Adrenal gland (tissue), 12 donors: Measurements from ENCODE around the gene NRXN3. TPM values are rescaled to one million over a fixed set of nuclear protein-coding genes. Genes with fewer than 3 reads are reported as not detected.
A peak's percentile ranks its signal among the peaks of the same experiment; 100 is the strongest.

Source experiments
- DNase-seq, 7 donors: peaks; one replicate each; pipeline ENCODE4 v3.0.0-alpha.2; 2019 to 2020
- H3K27ac ChIP-seq, 5 donors: fragments of 200-600 bp; sonication (generic) in 4 of 5; 1 replicate in 3 of 5; 2 replicates in 2 of 5; pipeline versions ENCODE4 v1.5.1 to v1.8.0; 2016 to 2020; ENCODE audit warnings: mild to moderate bottlenecking in 1 of 5
- H3K27me3 ChIP-seq: fragments of 200-600 bp; 2 replicates; pipeline ENCODE4 v1.8.0; 2021
- H3K36me3 ChIP-seq, 2 donors: fragments of 200-600 bp; replicated peaks in 1 of 2; 1 replicate in 1 of 2; 2 replicates in 1 of 2; pipeline versions ENCODE4 v1.5.1 to v1.8.0; 2018 to 2022
- H3K4me1 ChIP-seq, 2 donors: fragments of 200-600 bp; replicated peaks in 1 of 2; 1 replicate in 1 of 2; 2 replicates in 1 of 2; pipeline versions ENCODE4 v1.5.1 to v1.8.0; 2018 to 2021
- H3K4me3 ChIP-seq, 4 donors: fragments of 200-600 bp; sonication (generic) in 3 of 4; one replicate each; pipeline ENCODE4 v1.5.1; 2016 to 2018
- H3K9me3 ChIP-seq, 3 donors: fragments of 200-600 bp; sonication (generic) in 1 of 3; replicated peaks in 1 of 3; 1 replicate in 2 of 3; 2 replicates in 1 of 3; pipeline versions ENCODE4 v1.5.1 to v1.8.0; 2016 to 2021
- CTCF ChIP-seq, 6 experiments: fragments of 450-650 bp in 4 of 6; fragments of 200-600 bp in 2 of 6; sonication (generic) in 1 of 6; IDR thresholded peaks; 1 replicate in 5 of 6; 2 replicates in 1 of 6; pipeline versions ENCODE4 v1.5.1 to v1.8.0; 2016 to 2021; ENCODE audit warnings: antibody characterized with exemption in 6 of 6, mild to moderate bottlenecking in 2 of 6, moderate library complexity in 1 of 6
- POLR2A ChIP-seq, 2 donors: fragments of 450-650 bp; IDR thresholded peaks; one replicate each; pipeline ENCODE4 v1.6.1; 2017; ENCODE audit warnings: antibody characterized with exemption in 2 of 2, mild to moderate bottlenecking in 2 of 2, moderate library complexity in 1 of 2
- WGBS, 4 donors: extraction: QIAGEN DNeasy Blood & Tissue Kit in 2 of 4; methylation state at CpG; one replicate each; pipeline versions ENCODE4 v1.1.5 to v1.1.7; 2013 to 2017; 5-methylcytosine and 5-hydroxymethylcytosine counted together
- intact Hi-C, 2 donors: fragments of 100-400 bp; cut with DNase I; formaldehyde crosslinking; loops; one replicate each; pipeline versions ENCODE4 v1.14.1 to v1.15.0; 2022 to 2023
- polyA plus RNA-seq, 3 donors: library from polyadenylated mRNA; stranded (reverse); fragments of 200-250 nt in 2 of 3; fragments of 350-450 nt in 1 of 3; fragmentation: Illumina TruSeq in 1 of 3; extraction: RNeasy Lipid Tissue Mini Kit (QIAGEN cat#74804) in 1 of 3; gene quantifications; one replicate each; pipeline ENCODE4 v1.2.3, GENCODE V29; 2013 to 2014
- total RNA-seq, 9 donors: library from RNA; depleted of rRNA in 4 of 9; stranded (reverse); fragments of >200 nt in 4 of 9; fragments of 120-200 nt in 1 of 9; fragmentation: NEBNext Ultra II Directional in 1 of 9; extraction: Animal tissue kit (Norgen Biotek cat#: 25700) in 1 of 9; gene quantifications; one replicate each; pipeline versions ENCODE4 v1.1.0 to v1.2.4, GENCODE V29; 2013 to 2023
- donor health status: healthy with polysubstance abuse.
- donor health status: Bipolar disorder and iron deficiency.
- donor health status: DM: yes; HTN: yes; CAD: no.
- donor health status: DM: no; HTN: no; CAD: no.
- donor health status: DM: no; HTN: no; CAD: no.
- donor health status: DM: yes; HTN: yes; CAD: no.

Gene NRXN3
- total and polyA plus RNA-seq, 12 donors = 0.09 to 8.5 (median 1.6) TPM

DNA sequence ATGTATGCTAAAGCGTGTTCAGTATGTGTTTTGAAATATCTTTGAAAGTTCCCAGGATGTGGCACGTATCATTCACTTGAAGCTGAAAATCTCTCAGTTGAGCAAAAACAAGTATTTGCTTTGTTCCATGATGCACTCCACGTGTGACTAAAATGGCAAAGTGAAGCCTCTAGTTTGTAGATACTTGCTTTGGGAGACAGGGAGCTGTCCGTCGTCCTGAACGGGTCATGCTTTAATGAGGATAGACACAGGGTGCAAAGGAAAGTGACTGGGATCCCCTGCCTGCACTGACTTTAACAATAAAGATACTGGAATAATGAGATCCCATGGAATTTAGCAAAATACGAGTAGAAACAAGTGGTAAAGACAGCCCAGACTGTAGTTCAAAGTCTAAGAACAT is 991.4 kb downstream of the NRXN3 start:
- DNase-seq = peak in 3 of 7 donors; percentile 4 to 20 (median 6)
- WGBS, 4 donors = 26 to 32% (median 29%) methylated on average over 7 of the region's 7 CpGs
- Histone ChIP-seq H3K9me3 (no peaks in the 10 kb centered on the region), H3K4me3 (no peak overlapping the region), H3K4me1 (no peaks in the 10 kb centered on the region), H3K27ac (no peak overlapping the region), H3K27me3 (no peaks in the 10 kb centered on the region), H3K36me3 (no peaks in the 10 kb centered on the region)
- no peak for TF ChIP-seq POLR2A (IDR thresholded peaks at IDR 0.05)
- TF ChIP-seq CTCF (IDR thresholded peaks at IDR 0.05) = no peak
- intact Hi-C loops = no loop called here

DNA sequence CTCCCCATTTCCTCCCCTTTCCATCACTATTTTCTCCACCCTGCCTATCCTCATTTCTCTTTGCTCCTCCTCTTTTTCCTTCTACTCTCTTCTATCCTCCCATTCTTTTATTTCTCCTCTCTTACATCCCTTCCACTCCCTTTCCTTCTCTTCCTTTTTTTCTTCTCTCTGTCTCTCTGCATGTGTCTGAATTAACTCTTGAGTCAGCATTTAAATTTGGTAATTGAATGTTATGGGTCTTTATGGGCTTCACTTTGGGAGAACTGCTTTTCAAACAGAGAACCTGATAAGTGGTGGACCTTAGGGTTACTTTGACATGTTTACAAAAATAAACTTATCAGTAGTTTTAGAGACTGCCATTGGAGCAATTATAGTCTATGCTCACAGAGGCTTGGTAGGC is 992.7 kb downstream of the NRXN3 start:
- Histone ChIP-seq H3K36me3 (no peaks in the 10 kb centered on the region), H3K9me3 (no peaks in the 10 kb centered on the region), H3K4me1 (no peaks in the 10 kb centered on the region), H3K4me3 (no peak overlapping the region), H3K27ac (no peak overlapping the region), H3K27me3 (no peaks in the 10 kb centered on the region)
- TF ChIP-seq POLR2A (IDR thresholded peaks at IDR 0.05) (no peak), CTCF (IDR thresholded peaks at IDR 0.05) (no peak)
- intact Hi-C loops = no loop called here
- no peak for DNase-seq

- Histone ChIP-seq H3K36me3 (no peaks in the 10 kb centered on the region), H3K27me3 (no peaks in the 10 kb centered on the region), H3K4me1 (no peaks in the 10 kb centered on the region), H3K9me3 (no peaks in the 10 kb centered on the region), H3K4me3 (no peak overlapping the region), H3K27ac (no peak overlapping the region)
- TF ChIP-seq POLR2A (IDR thresholded peaks at IDR 0.05) (no peak), CTCF (IDR thresholded peaks at IDR 0.05) (no peak)
- DNase-seq = no peak
- WGBS, 4 donors = 72 to 78% (median 74%) methylated on average over 4 of the region's 4 CpGs
- intact Hi-C loops = no loop called here
Observed at GRCh38 chr14:79165471-79166090, 995.4 kb downstream of the NRXN3 start.

- TF ChIP-seq CTCF (IDR thresholded peaks at IDR 0.05) = no peak
- TF ChIP-seq POLR2A (IDR thresholded peaks at IDR 0.05) = no peak
- H3K4me1 ChIP-seq = no peaks in the 10 kb centered on the region
- intact Hi-C loops = no loop called here
- no peak overlapping the region for H3K27ac ChIP-seq
- H3K36me3 ChIP-seq = no peaks in the 10 kb centered on the region
- no peak overlapping the region for H3K4me3 ChIP-seq
- H3K27me3 ChIP-seq = no peaks in the 10 kb centered on the region
- DNase-seq = no peak
- 23 to 39% (median 27%) methylated on average over 2 of the region's 2 CpGs for WGBS, 4 donors
- no peaks in the 10 kb centered on the region for H3K9me3 ChIP-seq
Observed at GRCh38 chr14:79166171-79166570, 996.0 kb downstream of the NRXN3 start.
